ENCODE data around the gene EREG.
"Not testable (repeated sequence)": the region's sequence is repeated elsewhere in the genome, so short reads cannot be mapped to it uniquely, and the experiment has no call there.

Gene EREG, protein sequence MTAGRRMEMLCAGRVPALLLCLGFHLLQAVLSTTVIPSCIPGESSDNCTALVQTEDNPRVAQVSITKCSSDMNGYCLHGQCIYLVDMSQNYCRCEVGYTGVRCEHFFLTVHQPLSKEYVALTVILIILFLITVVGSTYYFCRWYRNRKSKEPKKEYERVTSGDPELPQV

GRCh38 chr4:74364652-74365491 is at the start of gene EREG:
Gene EREG (plus strand): TSS chr4:74365145. CDS start chr4:74365309, 164 bp downstream.
- DNase-seq (ENCODE audit: low read depth in 2 of 2), result no peak

DNA sequence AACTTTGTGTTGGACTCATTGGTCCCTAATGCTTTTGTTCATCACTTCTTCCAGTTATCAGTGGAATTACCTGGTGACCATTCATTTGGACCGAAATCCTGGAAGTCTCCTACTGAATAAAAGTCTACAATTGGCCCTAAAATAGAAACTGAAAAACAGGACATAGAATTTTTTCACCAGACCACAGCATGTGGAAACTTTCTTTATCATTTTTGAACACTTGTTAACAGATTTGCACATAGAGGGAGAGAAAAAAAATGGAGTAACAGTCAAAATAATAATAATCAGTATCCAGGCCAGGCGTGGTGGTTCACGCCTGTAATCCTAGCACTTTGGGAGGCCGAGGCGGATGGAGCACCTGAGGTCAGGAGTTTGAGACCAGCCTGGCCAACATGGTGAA is 49.6 kb upstream of the EREG start:
- DNase-seq (ENCODE audit: low read depth in 2 of 2), result no peak

GRCh38 chr4:74316397-74316796 is 48.5 kb upstream of the EREG start:
- no peak for DNase-seq (ENCODE audit: low read depth in 2 of 2)

DNA sequence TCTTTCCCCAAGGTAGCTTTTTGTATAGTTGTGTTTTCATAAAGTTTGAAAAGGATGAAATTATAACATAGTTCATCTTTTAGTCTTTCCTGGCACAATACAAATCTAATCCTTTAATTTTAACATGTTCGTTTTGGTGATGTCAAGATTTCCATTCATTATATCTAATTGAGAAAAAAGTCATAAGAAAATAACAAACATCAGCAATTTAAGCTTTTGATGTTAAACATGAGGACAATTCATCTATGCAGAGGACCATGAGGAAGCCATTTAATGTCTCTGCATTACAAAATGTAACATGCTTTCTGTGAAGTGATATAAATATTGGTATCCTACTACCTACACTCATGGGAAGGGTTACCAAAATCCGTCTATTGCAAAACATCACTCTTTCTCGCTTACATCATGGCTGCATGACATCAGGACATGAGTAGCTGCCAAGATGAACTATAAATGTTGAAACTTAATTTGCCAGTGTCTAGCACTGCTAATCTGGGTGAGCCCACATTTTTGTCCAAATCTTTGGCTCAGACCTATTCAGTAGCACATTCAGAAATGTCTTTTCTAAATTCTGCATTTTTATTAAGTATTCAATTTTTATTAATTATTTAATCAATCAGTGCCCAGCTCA is 47.2 kb upstream of the EREG start:
- DNase-seq (ENCODE audit: low read depth in 2 of 2), result no peak

DNA sequence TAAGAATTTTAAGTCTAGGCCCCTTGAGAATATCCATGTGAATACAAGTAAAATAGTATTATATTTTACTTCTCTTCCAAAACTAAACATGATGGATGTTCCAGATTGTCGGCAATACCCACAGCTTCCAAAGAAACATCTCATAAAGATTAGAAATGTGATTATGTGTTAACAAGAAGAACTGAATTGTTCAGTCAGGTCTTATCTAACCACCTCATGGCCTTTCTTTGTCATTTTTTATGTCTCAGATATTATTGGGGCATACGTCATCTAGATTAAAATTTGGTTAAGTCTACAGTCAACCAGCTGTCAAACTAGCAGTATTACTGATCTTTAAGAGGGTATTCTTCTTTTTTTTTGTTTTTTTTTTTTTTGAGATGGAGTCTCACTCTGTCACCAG is 46.7 kb upstream of the EREG start:
- DNase-seq (ENCODE audit: low read depth in 2 of 2), result no peak

GRCh38 chr4:74319470-74319869 is 45.5 kb upstream of the EREG start:
- DNase-seq (ENCODE audit: low read depth in 2 of 2), result no peak

- no peak for DNase-seq (ENCODE audit: low read depth in 2 of 2)
Measured at GRCh38 chr4:74320559-74321118, 44.3 kb upstream of the EREG start.

DNA sequence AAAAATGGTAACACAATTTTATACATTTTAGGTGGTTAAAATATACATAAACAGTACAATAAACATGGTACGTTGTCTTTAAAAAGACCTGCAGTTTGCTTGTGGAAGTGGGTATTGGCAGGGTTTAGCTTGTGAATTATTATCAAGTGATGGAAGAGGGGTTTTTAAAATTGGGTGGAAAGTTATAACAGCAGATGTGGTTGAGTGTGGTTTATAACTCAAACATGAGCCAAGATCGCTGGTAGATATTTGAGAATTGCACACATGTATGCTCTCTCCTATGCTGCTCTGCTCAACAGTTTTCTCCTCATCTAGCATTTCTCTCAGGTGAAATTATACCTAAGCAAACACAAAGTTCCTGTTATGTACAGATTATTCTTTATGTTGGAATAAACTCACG is 42.6 kb upstream of the EREG start:
- DNase-seq (ENCODE audit: low read depth in 2 of 2), result no peak

DNA sequence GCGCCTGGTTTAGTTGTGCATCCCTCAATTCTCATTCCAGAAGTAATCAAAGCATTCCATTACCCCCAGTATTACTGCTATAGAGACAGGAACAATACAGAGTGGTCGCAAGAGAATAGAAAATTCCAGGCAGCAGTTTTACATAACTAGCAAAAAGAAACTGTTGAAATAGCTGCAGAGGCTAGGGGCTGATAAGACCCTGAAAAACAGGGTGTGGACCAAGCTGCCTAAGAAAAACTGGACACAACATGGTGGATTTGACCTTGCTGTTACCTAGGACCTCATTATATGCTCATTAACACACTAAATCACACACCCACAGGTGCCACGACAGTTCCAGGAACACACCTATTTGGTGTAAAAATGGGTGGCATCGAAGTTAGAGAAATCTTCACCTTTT is 41.3 kb upstream of the EREG start:
- DNase-seq (ENCODE audit: low read depth in 2 of 2), result no peak

GRCh38 chr4:74324262-74324661 is 40.7 kb upstream of the EREG start:
- DNase-seq (ENCODE audit: low read depth in 2 of 2), result no peak

GRCh38 chr4:74325886-74326285 is 39.1 kb upstream of the EREG start:
- no peak for DNase-seq (ENCODE audit: low read depth in 2 of 2)

- no peak for DNase-seq (ENCODE audit: low read depth in 2 of 2)
Measured at GRCh38 chr4:74327762-74328161, 37.2 kb upstream of the EREG start.

DNA sequence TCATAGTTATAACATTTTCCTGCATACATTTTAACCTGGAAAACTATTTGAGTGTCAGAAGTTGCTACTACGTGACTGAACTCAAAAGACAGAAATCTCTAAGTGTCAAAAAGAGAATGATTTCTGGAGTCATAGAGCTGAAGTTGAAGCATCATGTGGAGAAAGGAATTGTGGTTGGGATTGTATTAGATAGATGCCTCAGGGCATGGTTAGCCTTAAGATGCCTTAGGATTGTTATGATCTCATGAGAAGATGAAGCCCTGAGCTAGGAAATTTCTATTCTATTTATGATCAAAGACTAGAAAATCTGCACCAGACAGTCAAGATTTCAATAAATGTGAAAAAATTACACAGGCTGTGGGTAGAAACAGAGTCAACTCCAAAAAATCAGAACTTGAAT is 36.4 kb upstream of the EREG start:
- no peak for DNase-seq (ENCODE audit: low read depth in 2 of 2)

DNA sequence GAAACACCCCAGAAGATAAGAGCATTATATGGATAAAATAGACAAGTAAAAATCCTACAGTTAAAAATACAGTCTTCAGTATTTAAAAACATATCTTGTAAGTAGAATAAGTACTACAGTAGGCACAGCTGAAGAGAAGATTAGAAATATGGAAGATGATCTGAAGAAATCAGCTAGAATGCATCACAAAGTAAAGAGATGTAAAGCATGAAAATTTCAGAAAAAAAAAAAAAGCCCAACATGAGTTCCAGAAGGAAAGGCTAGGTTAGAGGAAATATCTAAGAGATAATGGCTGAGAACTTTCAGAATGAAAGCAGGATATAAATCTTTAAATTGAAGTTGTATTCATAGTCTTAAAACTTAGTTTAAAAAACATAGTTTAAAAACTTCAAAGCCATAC is 35.6 kb upstream of the EREG start:
- no peak for DNase-seq (ENCODE audit: low read depth in 2 of 2)

- DNase-seq (ENCODE audit: low read depth in 2 of 2), result no peak
Measured at GRCh38 chr4:74330295-74330750, 34.6 kb upstream of the EREG start.

DNA sequence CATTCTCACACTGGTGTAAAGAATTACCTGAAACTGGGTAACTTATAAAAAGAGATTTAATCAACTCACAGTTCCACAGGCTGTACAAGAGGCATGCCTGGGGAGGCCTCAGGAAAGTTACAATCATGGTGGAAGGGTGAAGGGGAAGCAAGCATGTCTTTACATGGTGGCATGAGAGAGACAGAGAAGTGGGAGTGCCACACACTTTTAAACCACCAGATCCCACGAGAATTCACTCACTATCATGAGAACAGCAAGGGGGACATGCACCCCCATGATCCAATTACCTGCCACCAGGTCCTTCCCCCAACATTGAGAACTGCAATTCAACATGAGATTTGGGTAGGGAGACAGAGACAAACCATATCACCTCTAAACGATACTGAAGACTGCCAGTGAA is 33.7 kb upstream of the EREG start:
- no peak for DNase-seq (ENCODE audit: low read depth in 2 of 2)

DNA sequence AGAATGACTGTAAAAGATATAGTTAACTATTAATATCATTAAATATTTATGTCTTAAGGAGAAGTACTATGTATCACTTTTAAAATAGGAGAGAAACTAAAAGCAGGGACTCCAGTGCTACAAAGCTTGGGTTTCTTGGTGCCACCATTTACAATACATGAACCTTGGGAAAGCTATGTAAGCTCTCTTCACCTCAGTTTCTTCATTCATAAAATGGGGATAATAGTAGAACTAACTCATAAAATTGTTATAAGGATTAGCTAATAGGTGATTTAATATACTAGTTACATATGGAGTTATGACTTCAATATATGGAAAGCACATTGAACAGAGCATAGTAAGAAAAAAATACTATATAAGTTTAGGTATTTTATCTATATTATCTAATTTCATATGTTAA is 33.0 kb upstream of the EREG start:
- no peak for DNase-seq (ENCODE audit: low read depth in 2 of 2)

DNA sequence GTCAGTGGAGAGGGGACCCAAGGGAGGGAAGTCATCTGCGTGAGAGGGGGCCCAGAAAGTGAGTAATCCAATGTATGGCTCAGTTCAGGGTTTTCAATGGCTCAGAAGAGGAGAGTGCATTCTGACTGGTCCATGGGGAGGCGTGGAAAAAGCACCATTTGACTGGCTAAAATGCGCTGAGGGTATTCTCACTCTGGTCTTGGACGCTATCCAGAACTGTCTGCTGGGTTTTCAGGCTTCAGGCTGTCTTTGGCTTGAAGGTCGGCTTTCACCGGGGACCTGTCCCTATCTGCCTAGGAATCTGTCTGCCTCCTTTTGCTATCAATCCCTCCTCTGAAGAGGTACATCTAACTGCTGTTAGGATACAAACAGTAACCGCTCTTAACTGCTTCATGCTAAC is 30.3 kb upstream of the EREG start:
- no peak for DNase-seq (ENCODE audit: low read depth in 2 of 2)

GRCh38 chr4:74335341-74336021 is 29.5 kb upstream of the EREG start:
- no peak for DNase-seq (ENCODE audit: low read depth in 2 of 2)

GRCh38 chr4:74338792-74339333 is 26.1 kb upstream of the EREG start:
- no peak for DNase-seq (ENCODE audit: low read depth in 2 of 2)

DNA sequence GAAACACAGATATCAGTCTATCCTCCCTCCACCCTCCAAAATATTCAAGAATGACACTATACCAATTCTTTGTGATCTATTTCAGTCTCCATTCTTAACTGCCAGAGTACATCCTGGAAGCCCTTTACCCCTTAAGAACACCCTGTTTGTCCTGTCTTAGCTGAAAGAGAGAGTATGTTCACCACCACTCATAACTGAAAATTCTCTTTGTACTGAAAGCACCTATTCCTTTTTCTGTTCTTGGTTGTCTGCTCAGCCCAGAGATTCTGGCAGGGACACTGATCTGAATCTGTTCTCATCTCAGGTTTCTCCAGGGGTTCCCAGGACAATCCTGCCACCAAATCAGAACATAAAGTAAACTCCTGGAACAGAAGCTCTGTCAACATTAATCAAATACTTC is 25.4 kb upstream of the EREG start:
- no peak for DNase-seq (ENCODE audit: low read depth in 2 of 2)

- not testable (repeated sequence) for DNase-seq (ENCODE audit: low read depth in 2 of 2)
Measured at GRCh38 chr4:74340421-74340820, 24.5 kb upstream of the EREG start.
